ENCODE data around the gene NCAN. TPM values are rescaled to one million over a fixed set of nuclear protein-coding genes. Genes with fewer than 3 reads are reported as not detected.

The NCAN gene
- total RNA-seq, 3 donors from 2014 or later, result 0.25 TPM; not detected in 2

GRCh38 chr19:19179548-19180441 lies 32.0 kb upstream of the NCAN start:
- ATAC-seq (no peak), DNase-seq (no peak)
- TF ChIP-seq CTCF (IDR thresholded peaks at IDR 0.05), result no peak
- intact Hi-C loops (cut with DNase I, micrococcal nuclease), result no loop called here
- Histone ChIP-seq H3K9me3 (no peaks in the 10 kb centered on the region), H3K36me3 (ENCODE audit: low read depth) (no peaks in the 10 kb centered on the region), H3K4me3 (no peak overlapping the region), H3K4me1 (ENCODE audit: low read depth) (no peaks in the 10 kb centered on the region)

GRCh38 chr19:19181488-19181998 lies 30.2 kb upstream of the NCAN start:
- no peak for ATAC-seq
- H3K36me3 ChIP-seq (ENCODE audit: low read depth), result no peaks in the 10 kb centered on the region

DNA sequence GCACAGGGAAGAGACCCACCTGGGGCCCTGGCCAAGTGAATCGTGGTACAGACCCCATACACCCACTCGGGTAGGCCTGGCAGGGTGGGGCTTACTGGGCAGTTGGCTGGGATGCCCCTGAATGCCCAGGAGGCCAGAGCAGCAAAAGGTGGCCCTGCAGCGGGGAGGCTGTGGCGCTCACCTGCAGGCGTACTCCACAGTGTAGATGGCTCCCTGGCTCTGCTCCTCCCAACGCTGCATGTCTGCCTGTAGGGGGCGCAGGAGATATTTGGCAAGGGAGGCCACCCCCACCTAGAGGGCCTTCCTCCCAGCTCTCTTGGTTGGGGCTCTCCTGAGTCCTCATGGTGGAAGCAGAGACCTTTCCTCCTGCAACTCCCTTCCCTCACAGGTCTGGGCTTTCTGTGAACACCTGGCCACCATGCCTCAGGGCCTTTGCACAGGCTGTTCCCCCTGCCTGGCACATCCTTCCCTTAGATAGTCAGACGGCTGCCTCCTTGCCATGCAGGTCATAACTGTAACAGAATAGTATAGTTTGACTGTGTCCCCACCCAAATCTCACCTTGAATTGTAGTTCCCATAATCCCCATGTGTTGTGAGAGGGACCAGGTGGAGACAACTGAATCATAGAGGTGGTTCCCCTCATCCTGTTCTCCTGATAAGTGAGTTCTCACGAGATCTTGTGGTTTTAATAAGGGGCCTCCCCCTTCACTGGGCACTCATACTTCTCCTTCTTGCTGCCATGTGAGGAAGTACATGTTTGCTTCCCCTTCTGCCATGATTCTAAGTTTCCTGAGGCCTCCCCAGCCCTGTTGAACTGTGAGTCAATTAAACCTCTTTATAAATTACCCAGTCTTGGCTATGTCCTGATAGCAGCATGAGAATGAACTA lies 25.7 kb upstream of the NCAN start:
- Histone ChIP-seq H3K4me1 (ENCODE audit: low read depth) (peaks cover 15% of the 10 kb centered on the region), H3K4me3 (no peak overlapping the region), H3K36me3 (ENCODE audit: low read depth) (no peaks in the 10 kb centered on the region), H3K9me3 (no peaks in the 10 kb centered on the region)
- intact Hi-C loops (cut with DNase I, micrococcal nuclease), result no loop called here
- ATAC-seq (peak; percentile 91), DNase-seq (peak in 2 of 3 donors; percentile 50 to 54)
- TF ChIP-seq CTCF (IDR thresholded peaks at IDR 0.05), result peak; percentile 67

More at GRCh38 chr19:19181488-19181998, 30.2 kb upstream of the NCAN start:
- Histone ChIP-seq H3K4me1 (ENCODE audit: low read depth) (no peaks in the 10 kb centered on the region), H3K9me3 (no peaks in the 10 kb centered on the region), H3K4me3 (no peak overlapping the region)
- no peak for TF ChIP-seq CTCF (IDR thresholded peaks at IDR 0.05)
- DNase-seq, result no peak
- intact Hi-C loops (cut with DNase I, micrococcal nuclease), result no loop called here

GRCh38 chr19:19186742-19187141 lies 25.0 kb upstream of the NCAN start:
- no peaks in the 10 kb centered on the region for H3K36me3 ChIP-seq (ENCODE audit: low read depth)
- no peaks in the 10 kb centered on the region for H3K9me3 ChIP-seq
- DNase-seq (no peak), ATAC-seq (no peak)
- H3K4me1 ChIP-seq (ENCODE audit: low read depth), result peaks cover 17% of the 10 kb centered on the region
- intact Hi-C loops (cut with DNase I, micrococcal nuclease), result no loop called here
- H3K4me3 ChIP-seq, result no peak overlapping the region
- no peak for TF ChIP-seq CTCF (IDR thresholded peaks at IDR 0.05)

- no peaks in the 10 kb centered on the region for H3K36me3 ChIP-seq (ENCODE audit: low read depth)
- intact Hi-C loops (cut with DNase I, micrococcal nuclease), result no loop called here
- no peak for ATAC-seq
- TF ChIP-seq CTCF (IDR thresholded peaks at IDR 0.05), result no peak
- H3K4me3 ChIP-seq, result peak overlapping the region; percentile 74
- no peak for DNase-seq
- H3K4me1 ChIP-seq (ENCODE audit: low read depth), result peaks cover 32% of the 10 kb centered on the region
- no peaks in the 10 kb centered on the region for H3K9me3 ChIP-seq
These were observed 20.0 kb upstream of the NCAN start for GRCh38 chr19:19191768-19192077.

Data from mucosa of descending colon (tissue), 3 donors.